Esophagus squamous epithelium (tissue), 5 donors: ENCODE results near the gene TCF3. TPM values are rescaled to one million over a fixed set of nuclear protein-coding genes. Genes with fewer than 3 reads are reported as not detected.
A peak's percentile ranks its signal among the peaks of the same experiment; 100 is the strongest.

Experiments used
- DNase-seq: peaks from one replicate; lab custom pipeline; 2025; lab: John Stamatoyannopoulos, UW
- H3K27ac ChIP-seq, 4 donors: fragments of 200-600 bp; sonication (generic); one replicate each; pipeline ENCODE4 v1.5.1; 2016 to 2019; ENCODE audit warnings: mild to moderate bottlenecking in 1 of 4
- H3K27me3 ChIP-seq, 4 donors: fragments of 200-600 bp; sonication (generic); 1 replicate in 3 of 4; 2 replicates in 1 of 4; pipeline versions ENCODE4 v1.5.1 to v1.6.0; 2017 to 2021; ENCODE audit warnings: antibody characterized with exemption in 1 of 4
- H3K36me3 ChIP-seq, 3 donors: fragments of 200-600 bp; sonication (generic); one replicate each; pipeline ENCODE4 v1.5.1; 2016 to 2019
- H3K4me1 ChIP-seq, 3 donors: fragments of 200-600 bp; sonication (generic); one replicate each; pipeline ENCODE4 v1.5.1; 2017 to 2019
- H3K4me3 ChIP-seq, 4 donors: fragments of 200-600 bp; sonication (generic); 1 replicate in 3 of 4; 2 replicates in 1 of 4; pipeline ENCODE4 v1.5.1; 2016 to 2019; ENCODE audit warnings: mild to moderate bottlenecking in 2 of 4, moderate library complexity in 1 of 4
- H3K9me3 ChIP-seq, 3 donors: fragments of 200-600 bp; sonication (generic); one replicate each; pipeline ENCODE4 v1.5.1; 2016 to 2019
- CTCF ChIP-seq, 6 experiments: fragments of 450-650 bp in 4 of 6; fragments of 200-600 bp in 2 of 6; sonication (generic) in 2 of 6; IDR thresholded peaks; one replicate each; pipeline ENCODE4 v1.5.1; 2016 to 2019; ENCODE audit warnings: antibody characterized with exemption in 6 of 6, mild to moderate bottlenecking in 4 of 6, moderate library complexity in 4 of 6
- POLR2A ChIP-seq, 4 donors: fragments of 450-650 bp; IDR thresholded peaks; one replicate each; pipeline ENCODE4 v1.6.1; 2017; ENCODE audit warnings: antibody characterized with exemption in 4 of 4, mild to moderate bottlenecking in 4 of 4, moderate library complexity in 3 of 4
- WGBS, 2 donors: methylation state at CpG; one replicate each; pipeline ENCODE4 v1.1.5; 2018; 5-methylcytosine and 5-hydroxymethylcytosine counted together
- intact Hi-C: fragments of 100-400 bp; cut with DNase I; formaldehyde crosslinking; loops from one replicate; pipeline ENCODE4 v1.15.0; 2022
- total RNA-seq, 4 donors: library from RNA; depleted of rRNA; stranded (reverse); fragments of >200 nt; gene quantifications; one replicate each; pipeline ENCODE4 v1.1.0, GENCODE V29; 2016
- donor health status: DM: yes; HTN: yes; CAD: no.

TCF3 gene
- total RNA-seq, 4 donors from 2014 or later, result 29.9 to 66.0 (median 47.9) TPM

GRCh38 chr19:1592024-1592754 is 60.2 kb downstream of the TCF3 start:
- Histone ChIP-seq H3K36me3 (peaks cover 0 to 25% (median 2%) of the 10 kb centered on the region in 3 donors), H3K27me3 (no peaks in the 10 kb centered on the region), H3K9me3 (no peaks in the 10 kb centered on the region), H3K27ac (peak overlapping the region; percentile 95 to 100 (median 98)), H3K4me3 (peak overlapping the region; percentile 90 to 97 (median 92)), H3K4me1 (peaks cover 25 to 60% (median 29%) of the 10 kb centered on the region in 3 donors)
- intact Hi-C loops, result no loop called here
- 0% methylated on average over 5 to 21 of the region's 94 CpGs for WGBS, 2 donors
- no peak for DNase-seq
- TF ChIP-seq POLR2A (IDR thresholded peaks at IDR 0.05) (peak in 1 of 4 donors; percentile 75), CTCF (IDR thresholded peaks at IDR 0.05) (peak in 3 of 6 experiments; percentile 4 to 21 (median 9))

GRCh38 chr19:1591421-1592023 is 60.9 kb downstream of the TCF3 start:
- Histone ChIP-seq H3K27ac (peak overlapping the region; percentile 95 to 100 (median 98)), H3K4me1 (peaks cover 25 to 66% (median 29%) of the 10 kb centered on the region in 3 donors), H3K9me3 (no peaks in the 10 kb centered on the region), H3K27me3 (no peaks in the 10 kb centered on the region), H3K4me3 (peak overlapping the region; percentile 90 to 97 (median 92)), H3K36me3 (peaks cover 0 to 18% (median 0%) of the 10 kb centered on the region in 3 donors)
- intact Hi-C loops, result no loop called here
- DNase-seq, result no peak
- TF ChIP-seq CTCF (IDR thresholded peaks at IDR 0.05), result no peak
- TF ChIP-seq POLR2A (IDR thresholded peaks at IDR 0.05), result no peak
- 1 to 4% methylated on average over 17 to 22 of the region's 31 CpGs for WGBS, 2 donors

GRCh38 chr19:1590641-1591397 is 61.6 kb downstream of the TCF3 start:
- peak overlapping the region; percentile 52 to 99 (median 96) for H3K27ac ChIP-seq
- peaks cover 0 to 11% (median 0%) of the 10 kb centered on the region in 3 donors for H3K36me3 ChIP-seq
- 15 to 26% methylated on average over 7 to 9 of the region's 10 CpGs for WGBS, 2 donors
- no peaks in the 10 kb centered on the region for H3K9me3 ChIP-seq
- H3K4me1 ChIP-seq, result peaks cover 25 to 70% (median 29%) of the 10 kb centered on the region in 3 donors
- intact Hi-C loops, result no loop called here
- H3K27me3 ChIP-seq, result no peaks in the 10 kb centered on the region
- H3K4me3 ChIP-seq, result peak overlapping the region; percentile 90 to 97 (median 92)
- TF ChIP-seq POLR2A (IDR thresholded peaks at IDR 0.05), result no peak
- TF ChIP-seq CTCF (IDR thresholded peaks at IDR 0.05), result peak in 1 of 6 experiments; percentile 14
- DNase-seq, result no peak

- Histone ChIP-seq H3K9me3 (no peaks in the 10 kb centered on the region), H3K36me3 (peaks cover 0 to 23% (median 11%) of the 10 kb centered on the region in 3 donors), H3K27ac (peak overlapping the region in 2 of 4 donors; percentile 1 to 10), H3K4me1 (peaks cover 21 to 58% (median 23%) of the 10 kb centered on the region in 3 donors), H3K4me3 (no peak overlapping the region), H3K27me3 (no peaks in the 10 kb centered on the region)
- intact Hi-C loops, result no loop called here
- DNase-seq, result no peak
- no peak for TF ChIP-seq CTCF (IDR thresholded peaks at IDR 0.05)
- TF ChIP-seq POLR2A (IDR thresholded peaks at IDR 0.05), result no peak
- WGBS, 2 donors, result 35 to 44% methylated on average over 4 to 7 of the region's 9 CpGs
Observed at GRCh38 chr19:1587872-1588271, 64.5 kb downstream of the TCF3 start.
